Activated CD4-positive, alpha-beta T cell treated with anti-CD3 and anti-CD28 coated beads, Interleukin-2, amount 50 U/mL, for 48 hours (primary cell): ENCODE data around the gene CLOCK.
A peak's percentile ranks its signal among the peaks of the same experiment; 100 is the strongest.

Experiments
- DNase-seq, 2 experiments: peaks; one replicate each; pipeline ENCODE4 v3.0.0-alpha.2; 2020

Gene CLOCK

GRCh38 chr4:55469979-55470378 is 76.7 kb downstream of the CLOCK start:
- DNase-seq: no peak

GRCh38 chr4:55468724-55469123 is 78.0 kb downstream of the CLOCK start:
- no peak for DNase-seq

GRCh38 chr4:55466001-55466400 is 80.7 kb downstream of the CLOCK start:
- no peak for DNase-seq

- no peak for DNase-seq
These were observed 88.1 kb downstream of the CLOCK start for GRCh38 chr4:55458611-55459010.

GRCh38 chr4:55458164-55458563 is 88.5 kb downstream of the CLOCK start:
- DNase-seq: no peak

- no peak for DNase-seq
These were observed 96.1 kb downstream of the CLOCK start for GRCh38 chr4:55450566-55450965.

GRCh38 chr4:55447831-55448230 is 98.9 kb downstream of the CLOCK start:
- DNase-seq: no peak

- no peak for DNase-seq
These were observed 99.5 kb downstream of the CLOCK start for GRCh38 chr4:55447108-55447708.

GRCh38 chr4:55446578-55446922 is 100.2 kb downstream of the CLOCK start:
- no peak for DNase-seq

- no peak for DNase-seq
These were observed 100.7 kb downstream of the CLOCK start for GRCh38 chr4:55445921-55446577.

- DNase-seq: no peak
These were observed 101.9 kb downstream of the CLOCK start for GRCh38 chr4:55444827-55445226.

GRCh38 chr4:55442541-55442940 is 104.2 kb downstream of the CLOCK start:
- DNase-seq: no peak

- DNase-seq: no peak
These were observed 105.9 kb downstream of the CLOCK start for GRCh38 chr4:55440786-55441185.

- no peak for DNase-seq
These were observed 107.7 kb downstream of the CLOCK start for GRCh38 chr4:55439023-55439422.

- DNase-seq: no peak
These were observed 108.4 kb downstream of the CLOCK start for GRCh38 chr4:55438314-55438713.

GRCh38 chr4:55437823-55438222 is 108.9 kb downstream of the CLOCK start:
- no peak for DNase-seq

GRCh38 chr4:55437356-55437796 is 109.3 kb downstream of the CLOCK start:
- no peak for DNase-seq

- DNase-seq: peak; percentile 7 to 30
These were observed 111.4 kb downstream of the CLOCK start for GRCh38 chr4:55435141-55435841.

GRCh38 chr4:55431710-55432336 is 114.9 kb downstream of the CLOCK start:
- no peak for DNase-seq

GRCh38 chr4:55424791-55425190 is 121.9 kb downstream of the CLOCK start:
- no peak for DNase-seq

- no peak for DNase-seq
These were observed 130.5 kb downstream of the CLOCK start for GRCh38 chr4:55416176-55416575.

GRCh38 chr4:55411621-55412020 is 135.1 kb downstream of the CLOCK start:
- no peak for DNase-seq

- DNase-seq: no peak
These were observed 136.3 kb downstream of the CLOCK start for GRCh38 chr4:55410431-55410830.
